Retina (tissue), 1 donor: ENCODE measurements around the gene SNRPA1.
"Not testable (repeated sequence)": the region's sequence is repeated elsewhere in the genome, so short reads cannot be mapped to it uniquely, and the experiment has no call there.

Experiments used
- DNase-seq: peaks from one replicate; pipeline ENCODE4 v3.0.0-alpha.2; 2016

Gene SNRPA1

DNA sequence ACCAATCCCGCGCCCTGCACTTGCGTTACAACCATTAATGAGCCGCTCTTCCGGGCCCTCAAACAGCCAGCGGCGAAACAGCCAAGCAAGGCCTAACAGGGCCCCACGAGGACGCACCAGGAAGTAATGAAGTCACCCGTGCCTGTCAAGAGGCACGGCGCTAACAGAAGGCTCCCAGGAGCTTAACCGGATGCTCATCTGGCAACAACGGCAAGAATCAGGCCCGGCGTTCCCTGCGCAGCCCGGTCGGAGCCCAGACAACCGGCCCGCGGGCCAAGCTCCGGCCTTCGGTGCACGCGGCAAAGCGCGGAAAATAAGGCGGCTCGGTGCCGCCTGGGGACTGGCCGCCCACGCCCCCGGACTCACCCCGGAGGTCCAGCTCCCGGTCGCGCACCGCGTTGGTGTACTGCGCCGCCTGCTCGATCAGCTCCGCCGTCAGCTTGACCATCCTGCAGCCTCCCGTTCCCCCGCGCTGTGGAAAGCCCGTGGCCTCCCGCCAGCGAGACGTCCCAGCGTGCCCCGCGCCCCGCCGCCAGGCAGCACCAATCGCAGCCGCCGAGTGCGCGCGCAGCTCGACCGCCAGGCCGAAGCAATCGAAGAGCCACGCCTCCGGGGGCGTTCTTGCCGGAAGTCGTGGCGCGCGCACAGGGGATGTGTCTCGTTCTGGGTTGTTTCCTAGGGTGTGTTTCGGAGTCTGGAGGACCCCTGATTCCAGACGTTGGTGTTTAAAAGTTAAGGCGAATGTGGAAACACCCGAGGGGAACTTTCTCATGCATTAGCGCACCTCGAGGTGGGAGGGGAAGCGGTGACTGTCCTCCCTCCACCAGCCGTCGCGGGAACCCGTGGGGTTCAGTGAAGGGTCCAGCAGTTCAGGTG lies at the start of gene SNRPA1:
Gene SNRPA1 (minus strand): TSS at position 518 of the 876 bp plus-strand sequence. CDS start 70 bp downstream, at position 448.
- peak; percentile 97 for DNase-seq

DNA sequence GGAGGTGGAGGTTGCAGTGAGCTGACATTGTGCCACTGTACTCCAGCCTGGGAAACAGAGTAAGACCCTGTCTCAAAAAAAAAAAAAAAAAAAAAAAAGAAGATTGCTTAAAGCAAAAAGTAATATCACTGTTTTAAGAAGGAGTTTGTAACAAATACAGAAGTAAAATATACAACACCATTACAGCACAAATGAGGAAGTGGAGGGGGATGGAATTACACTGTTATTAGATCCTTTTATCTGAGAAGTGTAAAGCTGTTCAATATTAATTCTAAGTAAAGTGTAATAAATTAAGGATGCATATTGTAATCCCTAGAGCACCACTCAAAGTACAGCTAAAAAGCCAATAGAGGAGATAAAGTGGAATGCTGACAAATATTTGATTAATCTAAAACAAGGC lies 47.0 kb upstream of the SNRPA1 start:
- DNase-seq: no peak

DNA sequence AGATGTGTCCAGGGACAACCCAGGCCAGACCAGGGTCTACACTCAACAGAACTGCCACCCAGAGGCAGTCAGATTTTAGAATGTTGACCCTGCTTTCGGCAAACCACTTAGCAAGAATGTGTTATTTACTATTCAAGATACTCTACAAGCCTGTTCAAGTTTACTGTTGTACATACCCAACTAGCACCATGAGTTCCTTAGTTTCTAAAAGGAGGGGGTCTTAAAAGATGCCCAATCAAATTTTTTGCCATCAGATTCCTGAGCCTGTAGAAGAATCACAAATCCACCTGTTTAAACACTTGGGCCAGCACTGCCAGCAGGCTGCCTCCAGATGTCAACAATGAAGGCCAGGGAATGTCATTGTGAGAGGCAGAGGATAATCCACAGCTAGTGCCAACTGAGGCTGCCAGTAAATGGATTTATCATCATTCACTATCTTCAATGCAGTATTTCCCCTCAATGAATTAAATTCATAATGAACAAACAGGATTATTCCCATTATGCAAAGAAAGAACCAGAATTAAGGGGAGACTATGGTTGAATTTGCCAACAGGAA lies 43.5 kb upstream of the SNRPA1 start:
- DNase-seq: no peak

DNA sequence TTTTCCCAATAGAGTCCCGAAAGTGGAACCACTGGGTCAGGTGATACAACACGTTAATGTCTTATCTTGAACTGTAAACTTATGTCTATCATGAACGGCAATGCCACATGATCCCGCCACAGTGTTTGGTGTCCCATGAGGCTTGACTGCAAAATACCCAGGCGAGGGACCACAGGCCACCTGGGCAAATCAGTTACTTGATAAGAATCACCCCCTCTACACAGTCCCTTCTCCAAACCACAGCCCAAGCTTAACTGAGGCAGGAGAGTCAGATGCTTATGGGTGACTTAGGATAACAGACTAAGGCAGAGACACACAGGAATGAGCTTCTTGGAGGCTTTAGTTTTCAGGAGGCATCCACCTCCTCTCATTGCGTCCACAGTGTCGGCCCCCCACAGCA lies 42.9 kb upstream of the SNRPA1 start:
- DNase-seq: no peak

DNA sequence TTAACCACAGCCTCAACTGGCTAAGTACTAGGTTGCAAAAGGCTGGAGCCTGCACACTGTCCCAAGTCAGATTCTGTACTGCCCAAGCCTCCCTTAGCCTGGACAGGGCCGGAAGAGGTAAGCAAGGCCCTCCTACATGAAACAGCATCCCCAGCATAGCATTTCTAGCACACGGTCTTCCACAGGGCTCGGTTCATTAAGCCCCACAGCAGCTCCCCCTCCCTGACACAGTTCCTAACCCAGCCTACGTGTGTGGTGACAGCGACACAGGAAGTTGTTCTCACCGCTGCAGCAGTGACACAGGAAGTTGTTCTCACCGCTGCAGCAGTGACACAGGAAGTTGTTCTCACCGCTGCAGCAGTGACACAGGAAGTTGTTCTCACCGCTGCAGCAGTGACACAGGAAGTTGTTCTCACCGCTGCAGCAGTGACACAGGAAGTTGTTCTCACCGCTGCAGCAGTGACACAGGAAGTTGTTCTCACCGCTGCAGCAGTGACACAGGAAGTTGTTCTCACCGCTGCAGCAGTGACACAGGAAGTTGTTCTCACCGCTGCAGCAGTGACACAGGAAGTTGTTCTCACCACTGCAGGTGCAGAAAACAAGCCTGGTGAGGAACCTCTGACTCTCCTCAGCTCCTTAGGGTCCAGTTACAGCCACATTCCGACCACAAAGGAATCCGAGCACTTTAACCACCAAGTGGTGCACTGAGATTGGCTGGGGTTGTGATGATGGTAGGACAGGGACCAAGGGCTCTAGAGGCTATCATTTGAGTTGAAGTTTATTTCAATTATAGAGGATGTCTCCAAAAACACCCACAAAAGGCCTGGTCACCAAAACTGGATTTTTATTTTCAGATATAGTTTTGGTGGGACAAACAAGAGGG lies 39.1 kb upstream of the SNRPA1 start:
- not testable (repeated sequence) for DNase-seq

GRCh38 chr15:101332061-101332467 lies 37.0 kb upstream of the SNRPA1 start:
- no peak for DNase-seq

DNA sequence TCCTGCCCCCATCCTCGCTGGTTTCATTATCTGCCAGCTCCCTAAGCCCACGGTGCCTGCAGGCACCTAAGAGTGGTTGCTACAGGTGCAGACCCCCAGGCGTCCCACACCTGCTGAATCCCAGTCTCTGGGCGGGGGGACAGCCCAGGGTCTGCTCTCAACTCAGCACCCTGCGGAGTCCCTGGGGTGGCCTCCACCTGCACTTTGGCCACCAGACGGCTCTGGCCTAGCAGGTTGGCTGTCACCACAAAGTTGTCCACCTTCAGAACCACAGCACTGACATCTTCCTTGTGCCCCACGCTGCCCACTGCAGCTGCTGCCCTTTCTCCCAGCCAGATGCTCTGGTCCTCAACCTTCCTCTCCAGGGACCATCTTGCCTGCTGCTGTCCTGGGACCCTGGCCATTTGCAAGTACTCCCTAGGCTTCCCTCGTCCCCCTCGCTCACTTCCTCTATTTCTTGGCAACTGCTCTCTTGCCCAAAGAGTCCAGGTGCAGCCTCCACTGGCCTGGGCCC lies 34.9 kb upstream of the SNRPA1 start:
- DNase-seq: no peak

DNA sequence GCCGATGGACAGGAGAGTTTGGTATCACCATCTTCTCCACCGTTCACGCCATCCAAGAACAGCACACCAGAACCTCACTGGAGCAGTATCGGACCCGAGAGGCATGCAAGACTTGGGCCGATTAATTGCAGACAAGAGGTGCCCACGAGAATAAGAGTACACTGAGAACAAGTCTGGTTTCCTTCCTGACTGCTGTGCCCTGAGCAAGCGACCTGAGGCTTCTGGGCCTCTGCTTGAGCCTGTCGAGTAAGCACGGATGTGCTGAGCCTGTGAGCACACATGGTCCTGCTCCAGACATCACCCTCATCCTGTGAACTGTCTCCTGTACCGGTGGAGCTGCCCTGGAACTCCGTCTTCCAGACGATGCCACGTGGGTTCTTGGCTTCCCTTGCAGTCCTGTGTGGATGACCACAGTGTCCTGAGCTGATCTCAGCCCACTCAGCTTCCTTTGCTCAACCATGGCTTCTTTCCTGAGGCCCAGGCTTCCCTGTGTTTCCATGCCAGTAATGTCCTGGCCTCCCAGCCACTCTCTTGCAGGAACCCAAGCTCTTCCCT lies 34.3 kb upstream of the SNRPA1 start:
- DNase-seq: peak; percentile 11

DNA sequence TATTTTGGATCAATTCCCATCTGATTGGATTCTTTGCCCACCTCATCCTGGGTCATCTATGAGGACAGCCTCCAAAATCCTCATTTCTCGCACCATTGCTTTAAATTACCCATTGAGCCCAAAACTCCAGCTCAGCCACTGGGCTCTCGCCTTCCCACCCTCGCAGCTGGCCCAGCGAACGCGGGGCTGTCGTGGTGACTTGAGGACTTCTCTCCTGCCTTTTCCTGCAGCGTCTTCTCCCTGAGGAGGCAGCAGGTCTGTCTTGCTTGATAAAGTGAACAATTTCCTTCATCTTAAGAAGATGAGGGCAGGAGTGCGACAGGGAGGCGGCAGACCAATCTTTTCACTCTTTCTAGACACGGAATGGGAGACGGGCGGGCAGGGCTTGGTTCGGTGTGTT lies 33.0 kb upstream of the SNRPA1 start:
- no peak for DNase-seq

DNA sequence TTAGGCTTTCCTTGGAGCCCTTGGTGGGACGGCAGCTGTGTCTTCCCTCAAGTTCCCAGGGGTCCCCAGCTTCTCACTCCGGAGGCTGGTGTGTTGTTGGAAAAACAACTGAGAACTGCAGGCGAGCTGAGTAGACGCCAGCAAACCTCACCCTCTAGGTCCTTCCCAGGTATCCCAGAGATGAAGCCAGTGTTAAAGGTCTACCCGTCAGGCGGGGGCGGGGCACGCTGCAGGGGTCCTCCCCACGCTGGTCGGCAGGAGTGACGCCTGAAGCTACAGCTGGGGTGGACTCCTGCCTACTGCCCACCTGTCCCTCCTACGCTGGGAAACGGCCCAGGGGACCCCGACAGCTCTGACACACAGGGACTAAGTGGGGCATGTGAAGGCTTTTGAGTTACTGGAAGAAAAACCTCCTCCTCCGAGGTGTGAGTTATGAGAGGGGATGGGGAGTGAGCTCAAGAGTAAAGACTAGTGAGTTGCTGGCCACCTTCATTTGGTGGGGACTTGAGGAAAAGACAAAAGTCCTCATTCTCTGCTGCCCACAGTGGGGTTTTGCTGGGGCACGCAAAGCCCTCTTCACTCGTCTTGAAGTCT lies 32.2 kb upstream of the SNRPA1 start:
- no peak for DNase-seq

DNA sequence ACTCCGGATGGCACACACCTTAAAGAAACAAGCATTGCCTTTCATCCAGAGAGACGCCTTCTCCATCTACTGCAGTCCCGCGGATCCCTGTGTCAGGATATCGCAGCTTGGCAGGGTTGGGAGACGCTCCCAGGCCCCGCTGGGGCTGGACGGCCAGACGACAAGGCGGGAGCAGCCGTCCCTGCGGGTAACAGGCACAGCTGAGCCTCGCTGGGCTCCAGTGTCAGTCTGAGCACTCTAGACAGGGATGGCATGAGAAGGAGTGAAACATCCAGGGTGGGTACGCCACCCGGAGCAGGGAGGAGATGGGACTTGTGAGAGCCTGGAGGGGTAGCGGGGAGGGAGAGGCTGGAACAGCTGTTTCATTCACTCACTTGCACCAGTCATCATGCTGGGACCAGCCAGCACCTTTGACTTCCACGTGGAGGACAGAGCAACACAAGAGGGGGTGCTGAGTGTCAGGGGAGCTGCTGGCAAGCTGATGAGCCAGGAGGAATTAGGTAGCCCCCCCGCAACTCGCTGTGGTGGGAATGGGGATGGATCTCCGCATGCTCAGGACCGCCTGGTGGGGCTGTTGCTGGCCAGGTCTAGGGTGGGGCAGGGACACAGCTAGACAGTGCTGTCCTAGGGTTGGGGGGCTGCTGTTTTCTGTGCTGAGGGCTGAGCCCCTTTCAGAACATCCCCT lies 31.6 kb upstream of the SNRPA1 start:
- peak; percentile 33 for DNase-seq

DNA sequence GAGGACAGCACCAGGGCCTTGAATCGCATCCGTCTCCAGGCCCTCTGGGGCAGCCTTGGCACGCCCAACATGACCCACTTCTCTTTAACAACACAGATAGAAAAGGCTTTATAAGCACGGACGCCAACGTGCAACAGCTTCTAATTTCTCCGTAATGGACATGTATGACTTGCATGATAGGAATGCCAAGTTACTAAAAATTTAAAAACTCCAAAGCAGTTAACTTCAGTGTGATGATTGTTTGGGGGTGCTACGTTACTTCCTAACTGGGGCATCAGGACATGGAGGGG lies 30.9 kb upstream of the SNRPA1 start:
- DNase-seq: no peak

- no peak for DNase-seq
Measured at GRCh38 chr15:101325263-101326025, 30.4 kb upstream of the SNRPA1 start.

- DNase-seq: no peak
Measured at GRCh38 chr15:101324524-101325177, 29.6 kb upstream of the SNRPA1 start.

GRCh38 chr15:101323793-101324523 lies 28.9 kb upstream of the SNRPA1 start:
- no peak for DNase-seq

GRCh38 chr15:101322854-101323477 lies 27.9 kb upstream of the SNRPA1 start:
- DNase-seq: no peak

- no peak for DNase-seq
Measured at GRCh38 chr15:101322016-101322695, 27.1 kb upstream of the SNRPA1 start.

- no peak for DNase-seq
Measured at GRCh38 chr15:101320501-101321052, 25.5 kb upstream of the SNRPA1 start.

DNA sequence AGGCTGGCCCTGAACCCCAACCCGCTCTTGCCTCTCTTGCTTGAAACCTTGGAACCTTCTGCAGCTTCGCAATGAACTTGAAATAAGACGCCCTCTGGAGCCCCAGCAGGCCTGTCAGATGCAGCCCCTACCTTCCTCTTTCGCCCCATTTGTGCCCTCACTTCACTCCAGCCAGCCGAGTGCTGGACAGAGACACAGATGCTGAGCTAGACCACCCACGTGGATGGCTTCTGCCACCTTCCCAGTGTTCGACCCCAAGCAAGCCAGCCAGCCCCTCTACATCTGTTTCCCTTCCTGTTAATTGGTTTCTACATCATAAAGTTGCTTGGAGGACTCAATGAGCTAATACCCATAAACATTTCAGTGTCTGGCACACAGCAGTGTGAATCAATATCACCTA lies 23.8 kb upstream of the SNRPA1 start:
- DNase-seq: no peak
